K562 (cell line): ENCODE results near the gene NUCB2. TPM values are rescaled to one million over a fixed set of nuclear protein-coding genes. Genes with fewer than 3 reads are reported as not detected.

Experiments used
- ATAC-seq: fragments of 200-7000 bp; cut with Tn5 transposase; 3 replicates; pipeline ENCODE4 v1.9.1; 2020; ENCODE audit warnings: moderate library complexity
- BruUV-seq: library from RNA; stranded (reverse); fragments of 400-500 nt; replicated peaks from 2 replicates; lab custom pipeline; 2021; lab: Mats Ljungman, UMichigan
- CTCF ChIA-PET: fragments of 300-600 bp; formaldehyde crosslinking; extraction: SDS; loops from one replicate; lab custom pipeline; 2021; ENCODE audit warnings: low intra/inter-chr PET ratio; lab: Yijun Ruan, JAX
- POLR2A ChIA-PET: fragments of 300-600, 350-650 bp; sonication (Branson Sonifier 250); formaldehyde crosslinking; extraction: SDS; loops from one replicate; lab custom pipeline; 2021; ENCODE audit warnings: antibody characterized with exemption, inconsistent platforms; lab: Yijun Ruan, JAX
- DNase-seq, 4 experiments: peaks; one replicate each; pipeline versions ENCODE4 v3.0.0 to v3.0.0-alpha.2; 2011 to 2018; ENCODE audit warnings: low spot score in 3 of 4, mixed read lengths in 3 of 4; ENCODE audit errors: extremely low read depth in 1 of 4
- FAIRE-seq: peaks from 2 replicates; lab custom pipeline; 2011; peaks lifted over from hg19 to GRCh38; lab: Jason Lieb, UNC
- H2AFZ ChIP-seq: 2 replicates; pipeline ENCODE4 v1.6.0; 2011; ENCODE audit warnings: low read depth, low read length, control low read depth, inconsistent platforms
- H3K27ac ChIP-seq: fragments of 200-600 bp; 3 replicates; pipeline ENCODE4 v1.8.0; 2011; ENCODE audit warnings: low read depth, mild to moderate bottlenecking, control low read depth, inconsistent platforms, low read length, moderate library complexity, mixed read lengths; ENCODE audit errors: extremely low read depth
- H3K27me3 ChIP-seq, 2 experiments: fragments of 300-600 bp in 1 of 2; 2 replicates in 1 of 2; 3 replicates in 1 of 2; pipeline versions ENCODE4 v1.6.0 to v1.8.0; 2011; ENCODE audit warnings: inconsistent platforms in 2 of 2, low read length in 2 of 2, mild to moderate bottlenecking in 1 of 2, mixed read lengths in 1 of 2, moderate library complexity in 1 of 2; ENCODE audit not compliant: control insufficient read depth in 2 of 2, insufficient read depth in 2 of 2
- H3K36me3 ChIP-seq: fragments of 300-600 bp; 3 replicates; pipeline ENCODE4 v1.8.0; 2011; ENCODE audit warnings: mild to moderate bottlenecking, low read length, inconsistent platforms; ENCODE audit not compliant: control insufficient read depth, insufficient read depth
- H3K4me1 ChIP-seq, 2 experiments: fragments of 200-600 bp in 1 of 2; replicated peaks in 1 of 2; 2 replicates in 1 of 2; 3 replicates in 1 of 2; pipeline versions ENCODE4 v1.5.1 to v1.8.0; 2011; ENCODE audit warnings: inconsistent platforms in 2 of 2, low read length in 2 of 2, mild to moderate bottlenecking in 1 of 2, mixed read lengths in 1 of 2, moderate library complexity in 1 of 2; ENCODE audit not compliant: control insufficient read depth in 2 of 2, insufficient read depth in 2 of 2
- H3K4me2 ChIP-seq: 2 replicates; pipeline ENCODE4 v1.6.1; 2011; ENCODE audit warnings: low read length, control low read depth, inconsistent platforms, mixed read lengths; ENCODE audit not compliant: insufficient read depth
- H3K4me3 ChIP-seq: fragments of 200-600 bp; sonication (generic), shearing (Covaris generic); 2 replicates; pipeline ENCODE4 v1.5.1; 2016; ENCODE audit warnings: control low read depth, inconsistent platforms
- H3K79me2 ChIP-seq: fragments of 200-600 bp; 3 replicates; pipeline ENCODE4 v1.8.0; 2011; ENCODE audit warnings: low read length, inconsistent platforms; ENCODE audit not compliant: control insufficient read depth, insufficient read depth
- H3K9ac ChIP-seq, 2 experiments: 2 replicates each; pipeline versions ENCODE4 v1.6.0 to v1.6.1; 2011; ENCODE audit warnings: low read depth in 2 of 2, low read length in 2 of 2, control low read depth in 1 of 2, inconsistent platforms in 1 of 2, mild to moderate bottlenecking in 1 of 2, mixed read lengths in 1 of 2; ENCODE audit not compliant: insufficient read depth in 1 of 2
- H3K9me1 ChIP-seq: one replicate; pipeline ENCODE4 v1.6.0; 2011; ENCODE audit warnings: inconsistent platforms, mild to moderate bottlenecking, low read length, moderate library complexity; ENCODE audit not compliant: control insufficient read depth, insufficient read depth
- H3K9me3 ChIP-seq: replicated peaks from 2 replicates; pipeline ENCODE4 v1.5.1; 2011; ENCODE audit warnings: low read depth, low read length, inconsistent platforms; ENCODE audit not compliant: control insufficient read depth, insufficient read depth
- H4K20me1 ChIP-seq: replicated peaks from 2 replicates; pipeline ENCODE4 v1.6.1; 2011; ENCODE audit warnings: low read length, inconsistent platforms, mixed read lengths; ENCODE audit not compliant: control insufficient read depth, insufficient read depth
- FOS ChIP-seq: IDR thresholded peaks from 3 replicates; pipeline ENCODE4 v1.6.1; 2011; ENCODE audit not compliant: insufficient read length; ENCODE audit errors: extremely low read depth
- NFIC ChIP-seq: fragments of 450-650 bp; IDR thresholded peaks from 2 replicates; pipeline ENCODE4 v1.6.1; 2017; ENCODE audit warnings: mild to moderate bottlenecking, inconsistent platforms
- NFXL1 ChIP-seq: fragments of 450-650 bp; formaldehyde crosslinking; IDR thresholded peaks from 2 replicates; pipeline ENCODE4 v1.4.0; 2021; ENCODE audit warnings: mild to moderate bottlenecking
- ZFP36 ChIP-seq: fragments of 150-350 bp; IDR thresholded peaks from 2 replicates; pipeline ENCODE4 v1.6.1; 2018; ENCODE audit warnings: low read length, low read depth; ENCODE audit not compliant: partially characterized antibody
- ZNF217 ChIP-seq: sonication (generic); formaldehyde crosslinking; IDR thresholded peaks from 2 replicates; pipeline ENCODE4 v1.8.0; 2022; ENCODE audit warnings: mild to moderate bottlenecking, missing genetic modification reagents
- ZNF76 ChIP-seq: fragments of 250-450 bp; sonication (Bioruptor Pico); IDR thresholded peaks from 2 replicates; pipeline ENCODE4 v1.4.0; 2020; ENCODE audit warnings: mild to moderate bottlenecking, moderate library complexity, borderline replicate concordance
- WGBS: fragments of 100-300 bp; shearing (Covaris generic); methylation state at CpG from one replicate; pipeline ENCODE4 v1.1.6; 2016; ENCODE audit warnings: low coverage, mixed read lengths; ENCODE audit not compliant: insufficient coverage; ENCODE audit errors: missing lambda C conversion rate; 5-methylcytosine and 5-hydroxymethylcytosine counted together
- in situ Hi-C: fragments of 300-500 bp; cut with MboI; formaldehyde crosslinking; loops from 4 replicates; pipeline ENCODE4 v1.15.0; 2018; ENCODE audit warnings: inconsistent platforms, mixed read lengths
- intact Hi-C: fragments of 100-400 bp; cut with micrococcal nuclease; formaldehyde crosslinking; loops from 2 replicates; pipeline ENCODE4 v1.14.2; 2022
- polyA plus RNA-seq, 8 experiments: library from polyadenylated mRNA; depleted of rRNA in 4 of 8; stranded (reverse) in 5 of 8; unstranded in 3 of 8; fragments of >200 nt; fragmentation: Nextera tagmentation in 2 of 8; fragmentation: Illumina TruSeq in 1 of 8; extraction: Ambion mirVana in 2 of 8; extraction: Trizol in 1 of 8; gene quantifications; 2 replicates each; pipeline versions ENCODE4 v1.2.1 to v1.2.3, GENCODE V29; 2011 to 2014; ENCODE audit warnings: inconsistent platforms in 1 of 8, missing spikeins in 1 of 8
- total RNA-seq, 7 experiments: library from RNA; depleted of rRNA in 6 of 7; stranded (reverse); fragments of >200 nt in 6 of 7; fragmentation: Illumina TruSeq in 2 of 7; extraction: Trizol in 2 of 7; gene quantifications; 2 replicates each; pipeline versions ENCODE4 v1.2.1 to v1.2.3, GENCODE V29; 2011 to 2021; ENCODE audit warnings: low replicate concordance in 1 of 7
- TF ChIP-seq, protein P1 (sequence below): fragments of 250-450 bp; sonication (Bioruptor Pico); IDR thresholded peaks from 2 replicates; pipeline ENCODE4 v1.8.0; 2022; ENCODE audit warnings: moderate library complexity, mild to moderate bottlenecking, inconsistent platforms

NUCB2 gene
- total and polyA plus RNA-seq, 9 of the 15 experiments (the other 6 are each of a cell fraction or from before 2014, with no cell fraction given) = 54.0 to 108 (median 84.6) TPM

DNA sequence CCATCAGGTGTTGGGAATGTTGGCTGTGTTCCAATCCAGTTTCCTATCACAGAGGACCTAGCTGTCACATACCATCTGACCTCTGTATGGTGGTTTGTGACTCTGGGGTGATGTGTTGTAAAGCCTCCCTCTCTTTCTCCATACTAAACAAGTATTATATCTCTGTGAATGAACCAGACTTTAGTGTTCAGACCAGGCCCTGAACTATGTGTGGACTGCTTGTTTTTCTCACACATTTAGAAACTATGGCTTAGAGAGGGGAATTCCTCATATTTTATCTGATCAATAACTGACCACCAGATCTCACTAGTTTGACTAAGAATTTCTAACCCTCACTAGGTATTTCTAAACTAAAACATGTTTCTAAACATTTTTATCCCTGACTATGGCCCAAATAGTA, 92.6 kb downstream of the NUCB2 start:
- ATAC-seq = no peak
- in situ Hi-C loops = no loop called here

DNA sequence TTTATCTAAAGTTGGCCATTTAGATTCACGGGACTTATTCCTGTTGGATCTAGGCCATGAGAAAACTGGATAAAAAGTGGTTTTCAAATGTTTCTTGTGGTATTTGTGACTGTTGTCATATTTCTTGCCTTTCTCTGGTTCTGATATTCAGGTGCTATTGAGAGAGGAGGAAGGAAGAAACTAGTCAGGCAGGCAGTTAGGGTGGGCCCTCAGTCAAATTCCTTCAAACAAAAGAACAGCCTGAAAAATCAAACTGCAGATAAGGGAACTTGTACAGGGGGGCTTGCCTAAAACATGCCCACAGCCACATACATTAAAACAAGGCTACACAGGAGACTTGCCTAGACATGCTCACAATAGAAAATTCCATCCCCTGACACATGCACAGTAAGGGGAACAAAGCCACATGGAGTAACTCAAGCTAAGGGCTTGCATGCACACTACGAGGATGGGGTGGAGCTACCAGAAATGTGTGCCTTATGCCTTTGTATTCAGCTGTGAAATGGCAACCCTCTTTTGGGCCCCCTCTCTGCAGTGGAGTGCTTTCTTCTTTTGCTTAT, 93.2 kb downstream of the NUCB2 start:
- no peak for FAIRE-seq
- no peak for DNase-seq
- no peak for TF ChIP-seq FOS
- no peak for TF ChIP-seq NFXL1 (CRISPR knock-in tag)
- TF ChIP-seq, protein P1, sequence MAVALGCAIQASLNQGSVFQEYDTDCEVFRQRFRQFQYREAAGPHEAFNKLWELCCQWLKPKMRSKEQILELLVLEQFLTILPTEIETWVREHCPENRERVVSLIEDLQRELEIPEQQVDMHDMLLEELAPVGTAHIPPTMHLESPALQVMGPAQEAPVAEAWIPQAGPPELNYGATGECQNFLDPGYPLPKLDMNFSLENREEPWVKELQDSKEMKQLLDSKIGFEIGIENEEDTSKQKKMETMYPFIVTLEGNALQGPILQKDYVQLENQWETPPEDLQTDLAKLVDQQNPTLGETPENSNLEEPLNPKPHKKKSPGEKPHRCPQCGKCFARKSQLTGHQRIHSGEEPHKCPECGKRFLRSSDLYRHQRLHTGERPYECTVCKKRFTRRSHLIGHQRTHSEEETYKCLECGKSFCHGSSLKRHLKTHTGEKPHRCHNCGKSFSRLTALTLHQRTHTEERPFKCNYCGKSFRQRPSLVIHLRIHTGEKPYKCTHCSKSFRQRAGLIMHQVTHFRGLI = no peak
- TF ChIP-seq ZNF217 (CRISPR knock-in tag) = no peak
- peak; percentile 84 for TF ChIP-seq ZFP36

More for the DNA sequence above, 92.6 kb downstream of the NUCB2 start:
- Histone ChIP-seq H3K27me3 (no peaks in the 10 kb centered on the region), H3K4me2 (no peak overlapping the region), H4K20me1 (no peaks in the 10 kb centered on the region), H3K4me3 (no peak overlapping the region), H3K9me1 (no peaks in the 10 kb centered on the region), H3K36me3 (peaks cover 98% of the 10 kb centered on the region), H3K27ac (no peak overlapping the region)
- DNase-seq (no peak), FAIRE-seq (no peak)
- CTCF ChIA-PET = no interaction called here
- peak; percentile 40 for TF ChIP-seq NFIC
- no peak for TF ChIP-seq ZNF76 (CRISPR knock-in tag)
- TF ChIP-seq, all 486 proteins: peak for 1
- no peak overlapping the region for H2AFZ ChIP-seq
- peaks cover 9% of the 10 kb centered on the region; the same call in 2 of the 3 replicates for H3K79me2 ChIP-seq
- POLR2A ChIA-PET = interaction anchor here (1.1 kb wide), 1 partner anchor 12 kb away, joined by 3 read pairs; no protein-coding TSS in a partner anchor
- H3K9me3 ChIP-seq = peaks cover 33% of the 10 kb centered on the region
- H3K9ac ChIP-seq = no peak overlapping the region
- no peaks in the 10 kb centered on the region for H3K4me1 ChIP-seq
- intact Hi-C loops = no loop called here
- no TSS peak for BruUV-seq

More for the DNA sequence above, 93.2 kb downstream of the NUCB2 start:
- H3K9me3 ChIP-seq = peaks cover 33% of the 10 kb centered on the region
- BruUV-seq = no TSS peak
- H2AFZ ChIP-seq = no peak overlapping the region
- no peak; the same call in 2 of the 3 replicates for ATAC-seq
- peaks cover 100% of the 10 kb centered on the region for H3K36me3 ChIP-seq
- ChIA-PET CTCF (no interaction called here), POLR2A (interaction anchor here (1.1 kb wide), 1 partner anchor 13 kb away, joined by 3 read pairs; no protein-coding TSS in a partner anchor)
- H3K27ac ChIP-seq = no peak overlapping the region
- H4K20me1 ChIP-seq = no peaks in the 10 kb centered on the region
- H3K9ac ChIP-seq = no peak overlapping the region
- no peak overlapping the region for H3K4me2 ChIP-seq
- H3K4me3 ChIP-seq = no peak overlapping the region
- no peaks in the 10 kb centered on the region for H3K9me1 ChIP-seq
- H3K4me1 ChIP-seq = no peaks in the 10 kb centered on the region
- intact Hi-C loops = no loop called here
- peaks cover 9% of the 10 kb centered on the region; the same call in 2 of the 3 replicates for H3K79me2 ChIP-seq
- in situ Hi-C loops = no loop called here
- 97% methylated on average over 2 of the region's 2 CpGs for WGBS
- H3K27me3 ChIP-seq = no peaks in the 10 kb centered on the region
